Measurements from ENCODE around the gene ACTN1. TPM values are rescaled to one million over a fixed set of nuclear protein-coding genes. Genes with fewer than 3 reads are reported as not detected.

ACTN1 gene
- total RNA-seq, 1 donor from 2014 or later, result 130 TPM

- H3K27ac Mint-ChIP-seq (ENCODE audit: unreplicated experiment), result no peak overlapping the region
- H3K4me1 Mint-ChIP-seq (ENCODE audit: unreplicated experiment), result no peaks in the 10 kb centered on the region
- no peaks in the 10 kb centered on the region for H3K27me3 Mint-ChIP-seq (ENCODE audit: unreplicated experiment)
- TF ChIP-seq, protein P1, sequence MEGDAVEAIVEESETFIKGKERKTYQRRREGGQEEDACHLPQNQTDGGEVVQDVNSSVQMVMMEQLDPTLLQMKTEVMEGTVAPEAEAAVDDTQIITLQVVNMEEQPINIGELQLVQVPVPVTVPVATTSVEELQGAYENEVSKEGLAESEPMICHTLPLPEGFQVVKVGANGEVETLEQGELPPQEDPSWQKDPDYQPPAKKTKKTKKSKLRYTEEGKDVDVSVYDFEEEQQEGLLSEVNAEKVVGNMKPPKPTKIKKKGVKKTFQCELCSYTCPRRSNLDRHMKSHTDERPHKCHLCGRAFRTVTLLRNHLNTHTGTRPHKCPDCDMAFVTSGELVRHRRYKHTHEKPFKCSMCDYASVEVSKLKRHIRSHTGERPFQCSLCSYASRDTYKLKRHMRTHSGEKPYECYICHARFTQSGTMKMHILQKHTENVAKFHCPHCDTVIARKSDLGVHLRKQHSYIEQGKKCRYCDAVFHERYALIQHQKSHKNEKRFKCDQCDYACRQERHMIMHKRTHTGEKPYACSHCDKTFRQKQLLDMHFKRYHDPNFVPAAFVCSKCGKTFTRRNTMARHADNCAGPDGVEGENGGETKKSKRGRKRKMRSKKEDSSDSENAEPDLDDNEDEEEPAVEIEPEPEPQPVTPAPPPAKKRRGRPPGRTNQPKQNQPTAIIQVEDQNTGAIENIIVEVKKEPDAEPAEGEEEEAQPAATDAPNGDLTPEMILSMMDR (IDR thresholded peaks at IDR 0.05; ENCODE audit: unreplicated experiment), result no peak
- no peaks in the 10 kb centered on the region for H3K9me3 Mint-ChIP-seq (ENCODE audit: unreplicated experiment)
- H3K4me3 Mint-ChIP-seq (ENCODE audit: unreplicated experiment), result no peak overlapping the region
- no peak for DNase-seq (ENCODE audit: low spot score)
- peaks cover 34% of the 10 kb centered on the region for H3K36me3 Mint-ChIP-seq (ENCODE audit: low read depth, unreplicated experiment)
These were observed 107.7 kb downstream of the ACTN1 start for GRCh38 chr14:68871392-68871791.

- Mint-ChIP-seq H3K36me3 (ENCODE audit: low read depth, unreplicated experiment) (peaks cover 19% of the 10 kb centered on the region), H3K4me3 (ENCODE audit: unreplicated experiment) (no peak overlapping the region), H3K9me3 (ENCODE audit: unreplicated experiment) (no peaks in the 10 kb centered on the region), H3K4me1 (ENCODE audit: unreplicated experiment) (no peaks in the 10 kb centered on the region), H3K27ac (ENCODE audit: unreplicated experiment) (no peak overlapping the region), H3K27me3 (ENCODE audit: unreplicated experiment) (no peaks in the 10 kb centered on the region)
- no peak for DNase-seq (ENCODE audit: low spot score)
- TF ChIP-seq, protein P1 (IDR thresholded peaks at IDR 0.05; ENCODE audit: unreplicated experiment), result no peak
These were observed 112.0 kb downstream of the ACTN1 start for GRCh38 chr14:68866991-68867533.

DNA sequence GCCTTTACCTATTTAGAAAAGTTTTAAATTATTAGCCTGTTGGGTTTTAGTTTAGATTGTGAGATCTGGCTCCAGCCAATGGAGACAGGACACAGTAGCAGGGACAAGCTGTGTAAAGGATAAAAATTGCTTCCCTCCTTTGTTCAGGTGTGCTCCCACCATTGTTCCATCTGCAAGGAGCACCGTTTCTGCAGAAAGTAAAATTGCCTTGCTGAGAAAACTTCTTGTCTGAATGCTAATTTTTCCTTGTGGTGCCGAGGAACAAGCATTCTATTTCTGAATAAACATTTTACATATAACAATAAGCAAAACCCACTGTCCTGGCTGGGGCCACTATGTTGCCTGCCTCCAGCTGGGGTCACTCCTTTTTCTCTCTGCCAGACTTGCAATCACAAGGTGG is 113.6 kb downstream of the ACTN1 start:
- Mint-ChIP-seq H3K36me3 (ENCODE audit: low read depth, unreplicated experiment) (peaks cover 18% of the 10 kb centered on the region), H3K27ac (ENCODE audit: unreplicated experiment) (no peak overlapping the region), H3K4me3 (ENCODE audit: unreplicated experiment) (no peak overlapping the region), H3K27me3 (ENCODE audit: unreplicated experiment) (no peaks in the 10 kb centered on the region), H3K9me3 (ENCODE audit: unreplicated experiment) (no peaks in the 10 kb centered on the region), H3K4me1 (ENCODE audit: unreplicated experiment) (no peaks in the 10 kb centered on the region)
- TF ChIP-seq, protein P1 (IDR thresholded peaks at IDR 0.05; ENCODE audit: unreplicated experiment), result no peak
- no peak for DNase-seq (ENCODE audit: low spot score)

DNA sequence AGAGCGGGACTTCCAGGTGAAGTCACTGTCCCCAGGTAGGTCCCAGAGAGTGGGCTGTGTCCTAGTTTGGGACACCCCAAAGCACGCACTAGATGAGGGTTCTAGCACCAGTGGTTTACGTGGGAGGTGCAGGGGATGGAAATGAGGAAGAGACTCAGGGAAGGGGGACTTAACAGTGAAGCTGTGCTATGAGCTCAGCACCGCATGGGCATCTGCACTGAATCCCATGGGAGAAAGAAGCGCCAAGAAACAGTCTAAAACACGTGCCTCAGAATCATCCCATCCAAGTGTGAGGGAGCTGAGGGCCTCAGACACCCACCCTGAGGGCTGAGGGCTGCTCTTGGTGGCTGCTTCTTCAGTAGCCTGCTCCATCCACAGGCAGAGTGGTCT is 114.7 kb downstream of the ACTN1 start:
- Mint-ChIP-seq H3K9me3 (ENCODE audit: unreplicated experiment) (no peaks in the 10 kb centered on the region), H3K27ac (ENCODE audit: unreplicated experiment) (no peak overlapping the region), H3K36me3 (ENCODE audit: low read depth, unreplicated experiment) (peaks cover 15% of the 10 kb centered on the region), H3K27me3 (ENCODE audit: unreplicated experiment) (no peaks in the 10 kb centered on the region), H3K4me1 (ENCODE audit: unreplicated experiment) (no peaks in the 10 kb centered on the region), H3K4me3 (ENCODE audit: unreplicated experiment) (no peak overlapping the region)
- TF ChIP-seq, protein P1 (IDR thresholded peaks at IDR 0.05; ENCODE audit: unreplicated experiment), result no peak
- no peak for DNase-seq (ENCODE audit: low spot score)

DNA sequence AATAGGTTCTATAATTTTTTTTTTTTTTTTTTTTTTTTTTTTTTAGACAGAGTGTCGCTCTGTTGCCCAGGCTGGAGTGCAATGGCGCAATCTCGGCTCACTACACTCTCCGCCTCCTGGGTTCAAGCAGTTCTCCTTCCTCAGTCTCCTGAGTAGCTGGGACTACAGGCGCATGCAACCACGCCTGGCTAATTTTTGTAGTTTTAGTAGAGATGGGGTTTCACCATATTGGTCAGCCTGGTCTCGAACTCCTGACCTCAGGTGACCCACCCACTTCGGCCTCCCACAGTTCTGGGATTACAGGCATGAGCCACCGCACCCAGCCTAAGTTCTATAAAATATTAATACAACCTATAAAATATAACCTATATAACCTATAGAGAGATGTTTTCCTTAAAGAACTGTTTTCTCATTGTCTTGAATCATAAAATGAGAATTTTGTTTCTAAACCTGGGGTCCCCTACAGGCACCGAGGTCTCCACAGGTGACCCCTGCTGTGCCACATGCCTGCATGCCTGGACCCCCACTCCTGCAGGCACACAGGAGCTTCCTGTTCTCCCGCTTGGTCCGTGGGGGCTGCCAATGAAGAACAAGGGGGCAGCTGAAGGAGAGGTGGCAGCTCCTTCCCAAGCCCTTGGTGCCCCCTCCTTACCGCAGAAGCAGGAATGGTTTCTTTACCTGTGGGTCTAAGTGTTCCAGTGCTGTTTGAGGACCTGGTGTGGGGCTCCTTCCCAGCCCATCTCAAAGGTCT is 115.3 kb downstream of the ACTN1 start:
- Mint-ChIP-seq H3K4me1 (ENCODE audit: unreplicated experiment) (no peaks in the 10 kb centered on the region), H3K36me3 (ENCODE audit: low read depth, unreplicated experiment) (peaks cover 15% of the 10 kb centered on the region), H3K27me3 (ENCODE audit: unreplicated experiment) (no peaks in the 10 kb centered on the region), H3K9me3 (ENCODE audit: unreplicated experiment) (no peaks in the 10 kb centered on the region), H3K27ac (ENCODE audit: unreplicated experiment) (no peak overlapping the region), H3K4me3 (ENCODE audit: unreplicated experiment) (no peak overlapping the region)
- no peak for DNase-seq (ENCODE audit: low spot score)
- TF ChIP-seq, protein P1 (IDR thresholded peaks at IDR 0.05; ENCODE audit: unreplicated experiment), result no peak
